ENCODE data around the gene SLC11A1.

DNA sequence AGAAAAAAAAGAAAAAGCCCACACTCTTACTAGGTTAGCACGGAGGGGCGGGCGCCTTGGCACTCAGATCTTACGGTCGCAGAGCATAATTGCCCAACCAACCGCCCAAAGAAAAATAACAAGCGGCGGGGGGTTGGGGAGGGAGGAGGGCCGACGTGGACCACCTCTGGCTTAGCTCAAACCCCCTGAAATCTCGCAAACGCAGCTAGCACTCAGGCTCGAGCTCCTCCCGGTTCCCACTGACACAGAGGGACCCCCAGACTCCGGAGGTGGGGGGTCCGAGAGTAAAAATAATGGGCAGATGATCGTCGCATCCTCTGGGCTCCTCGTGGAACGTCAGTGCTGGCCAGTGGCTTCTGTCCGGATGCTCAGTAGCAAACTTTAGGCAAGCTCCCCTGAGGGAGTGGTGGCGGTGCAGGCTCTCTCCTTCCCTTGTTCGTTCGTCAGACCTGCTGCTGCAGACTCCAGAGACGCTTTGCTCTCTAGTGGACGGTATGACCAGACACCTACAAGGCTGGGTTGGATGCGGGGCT, 13.4 kb upstream of the SLC11A1 start:
- TF ChIP-seq GATA2 (IDR thresholded peaks at IDR 0.05; ENCODE audit: low read depth, low read length) (no peak), GATA3 (IDR thresholded peaks at IDR 0.05; ENCODE audit: low read depth, low read length) (no peak)

Data from SH-SY5Y (cell line).